ENCODE measurements around the gene ZBTB7C.

- TF ChIP-seq CTCF (IDR thresholded peaks at IDR 0.05): no peak
- TF ChIP-seq EZH2phosphoT487 (IDR thresholded peaks at IDR 0.05): no peak
Observed at GRCh38 chr18:48154828-48155227, 254.4 kb downstream of the ZBTB7C start.
